GM21447 (cell line): ENCODE data around the gene DGKG.

Experiments used
- ATAC-seq: cut with Tn5 transposase; IDR thresholded peaks from one replicate; pipeline ENCODE4 v1.9.1; 2021; ENCODE audit not compliant: unreplicated experiment

Gene DGKG

DNA sequence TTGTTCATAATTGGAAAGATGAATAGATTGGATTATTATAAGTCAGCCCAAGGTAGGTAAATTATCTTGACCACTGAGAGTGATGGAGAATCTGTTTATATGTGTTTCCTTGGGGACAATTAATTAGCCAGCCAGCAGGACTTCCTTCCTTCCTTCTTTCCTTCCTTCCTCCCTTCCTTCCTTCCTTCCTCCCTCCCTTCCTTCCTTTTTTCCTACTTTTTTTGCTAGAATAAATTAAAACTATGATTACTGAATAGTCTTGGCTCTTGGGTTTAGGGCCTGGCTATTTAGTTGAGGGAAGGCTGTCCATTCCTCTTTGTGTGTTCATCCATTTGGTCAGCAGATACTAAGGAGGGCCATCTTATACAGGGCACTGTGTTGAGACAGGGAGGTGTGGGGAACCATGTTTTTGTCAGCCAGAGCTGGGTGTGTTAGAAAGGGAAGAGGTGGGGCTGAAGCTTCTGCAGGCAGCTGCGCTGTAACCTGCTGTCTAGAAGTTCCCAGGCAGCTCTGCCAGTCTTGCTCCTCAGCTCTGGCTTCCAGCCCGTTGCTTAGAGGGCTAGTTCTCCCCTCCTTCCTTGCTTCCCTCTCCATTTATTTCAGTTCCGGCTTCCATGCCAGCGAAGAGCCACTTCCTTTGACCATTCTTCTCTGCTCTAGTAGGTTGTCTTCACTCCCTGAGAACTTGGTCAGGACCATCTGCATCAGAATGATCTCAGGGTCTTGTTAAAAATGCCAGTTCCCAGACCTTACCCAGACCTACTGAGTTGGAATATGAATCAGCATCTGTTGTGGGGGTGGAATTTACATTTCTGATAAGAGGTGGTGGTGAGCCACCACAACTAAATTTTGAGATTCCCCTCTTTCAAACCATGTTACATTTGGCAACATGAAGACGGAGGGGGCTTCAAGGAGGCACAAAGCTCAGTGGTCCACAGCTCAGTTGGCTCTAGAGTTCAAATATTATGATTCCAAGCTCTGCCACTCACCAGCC is 113.9 kb downstream of the DGKG start:
- ATAC-seq, result no peak

DNA sequence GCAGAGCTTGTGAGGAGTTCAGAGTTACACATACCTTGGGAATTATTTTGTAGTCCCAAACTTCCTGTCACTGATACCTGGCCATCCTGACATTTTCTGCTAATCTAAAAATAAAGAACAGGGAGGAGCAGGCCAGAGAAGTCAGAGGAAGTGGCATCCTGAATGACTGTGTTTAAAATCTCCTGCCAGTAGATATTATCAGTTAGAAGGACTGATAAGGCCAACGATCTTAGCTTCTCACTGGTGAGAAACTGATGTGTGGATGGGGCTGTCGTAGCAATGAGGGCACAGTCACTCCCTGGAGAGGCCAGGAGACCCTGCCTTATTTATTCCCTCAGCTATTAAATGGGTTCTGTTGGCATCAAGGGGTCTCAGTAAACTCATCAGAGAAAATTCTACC is 115.1 kb downstream of the DGKG start:
- ATAC-seq, result no peak

DNA sequence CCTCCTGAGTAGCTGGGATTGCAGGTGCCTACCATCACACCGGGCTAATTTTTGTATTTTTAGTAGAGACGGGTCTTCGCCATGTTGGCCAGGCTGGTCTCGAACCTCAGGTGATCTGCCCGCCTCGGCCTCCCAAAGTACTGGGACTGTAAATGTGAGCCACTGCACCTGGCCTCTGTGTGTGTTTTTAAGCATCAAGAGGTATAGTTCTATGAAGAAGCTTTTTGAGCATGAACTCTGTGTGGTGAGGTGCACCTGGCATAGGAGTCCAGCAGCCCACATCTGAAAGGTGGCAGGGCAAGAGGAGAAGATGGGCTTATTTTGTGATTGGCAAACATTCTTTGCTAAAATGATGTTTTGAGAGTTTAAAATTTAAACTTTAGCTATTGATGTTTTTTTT is 118.0 kb downstream of the DGKG start:
- ATAC-seq, result no peak

DNA sequence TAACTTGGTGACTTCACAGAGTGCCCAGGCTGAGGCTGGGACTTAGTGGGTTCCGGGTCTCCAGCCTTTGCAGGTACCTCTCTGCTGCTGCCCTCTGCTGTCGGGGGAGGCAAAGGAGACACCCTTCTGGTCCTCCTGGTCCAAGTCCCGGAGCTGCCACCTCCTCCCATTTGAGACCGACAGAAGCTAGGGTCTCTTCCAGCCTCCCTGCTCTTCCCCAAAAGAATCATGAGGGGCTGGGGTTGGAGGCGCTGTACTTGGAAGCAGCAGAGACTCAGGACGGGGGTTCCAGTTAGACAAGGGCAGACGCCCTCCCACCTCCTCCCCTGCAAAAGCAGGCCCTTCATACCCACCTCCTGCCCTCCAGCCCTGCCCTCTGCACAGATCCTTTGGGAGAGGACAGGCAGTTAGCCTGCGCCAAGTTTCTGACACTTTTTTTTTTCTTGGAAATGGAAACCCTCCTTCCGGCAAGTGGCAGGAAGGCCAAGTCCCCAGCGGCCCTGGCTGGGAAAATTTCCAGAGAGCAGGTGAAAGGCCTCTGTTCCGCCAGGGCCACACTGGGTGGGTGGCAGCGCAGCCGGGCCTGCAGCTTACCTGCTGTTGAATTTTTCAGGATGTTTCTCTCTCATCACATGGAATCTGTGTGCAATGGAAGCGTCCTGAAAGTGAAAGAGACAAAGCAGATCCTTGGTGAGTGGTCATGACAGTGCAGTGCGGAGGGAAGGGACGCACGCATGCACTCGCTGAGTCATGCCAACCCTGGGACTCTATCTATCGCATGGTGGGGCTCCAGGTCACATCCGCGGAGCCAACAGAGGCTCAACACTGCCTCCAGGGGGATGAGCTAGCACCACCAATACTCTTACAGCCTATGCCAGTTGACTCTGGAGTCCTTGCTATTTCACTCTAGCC is 119.9 kb downstream of the DGKG start:
- peak; percentile 66 for ATAC-seq

DNA sequence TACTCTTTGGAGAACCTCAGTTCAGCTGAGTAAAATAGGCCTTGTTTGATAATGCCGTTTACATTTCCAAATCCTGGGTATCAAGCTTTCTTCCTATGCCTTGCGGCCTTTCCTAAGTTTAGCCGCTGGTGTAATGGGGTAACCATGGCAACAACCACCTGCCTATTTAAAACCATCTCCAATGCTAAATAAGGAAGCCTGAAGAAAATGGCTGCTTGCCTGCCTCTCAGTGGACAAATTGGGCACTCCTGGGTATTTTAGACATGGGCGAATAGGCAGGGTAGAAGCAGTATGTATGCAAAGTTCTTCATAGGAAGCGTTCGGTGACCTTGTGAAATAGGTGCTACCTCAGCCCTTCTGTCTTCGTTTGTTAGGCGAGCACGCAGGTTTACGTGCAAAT is 122.7 kb downstream of the DGKG start:
- ATAC-seq, result no peak

DNA sequence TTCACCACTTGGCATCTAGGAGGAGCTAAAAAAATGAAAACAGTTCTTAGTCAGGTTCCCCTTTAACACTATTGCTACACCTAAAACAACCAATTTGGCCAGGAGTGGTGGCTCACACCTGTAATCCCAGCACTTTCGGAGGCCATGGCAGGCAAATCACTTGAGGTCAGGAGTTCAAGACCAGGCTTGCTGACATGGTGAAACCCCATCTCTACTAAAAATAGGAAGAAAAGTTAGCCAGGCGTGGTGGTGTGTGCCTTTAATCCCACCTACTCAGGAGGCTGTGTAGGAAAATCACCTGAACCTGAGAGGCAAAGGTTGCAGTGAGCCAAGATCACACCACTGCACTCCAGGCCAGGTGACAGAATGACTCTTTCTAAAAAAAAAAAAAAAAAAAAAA is 124.1 kb downstream of the DGKG start:
- ATAC-seq, result no peak

DNA sequence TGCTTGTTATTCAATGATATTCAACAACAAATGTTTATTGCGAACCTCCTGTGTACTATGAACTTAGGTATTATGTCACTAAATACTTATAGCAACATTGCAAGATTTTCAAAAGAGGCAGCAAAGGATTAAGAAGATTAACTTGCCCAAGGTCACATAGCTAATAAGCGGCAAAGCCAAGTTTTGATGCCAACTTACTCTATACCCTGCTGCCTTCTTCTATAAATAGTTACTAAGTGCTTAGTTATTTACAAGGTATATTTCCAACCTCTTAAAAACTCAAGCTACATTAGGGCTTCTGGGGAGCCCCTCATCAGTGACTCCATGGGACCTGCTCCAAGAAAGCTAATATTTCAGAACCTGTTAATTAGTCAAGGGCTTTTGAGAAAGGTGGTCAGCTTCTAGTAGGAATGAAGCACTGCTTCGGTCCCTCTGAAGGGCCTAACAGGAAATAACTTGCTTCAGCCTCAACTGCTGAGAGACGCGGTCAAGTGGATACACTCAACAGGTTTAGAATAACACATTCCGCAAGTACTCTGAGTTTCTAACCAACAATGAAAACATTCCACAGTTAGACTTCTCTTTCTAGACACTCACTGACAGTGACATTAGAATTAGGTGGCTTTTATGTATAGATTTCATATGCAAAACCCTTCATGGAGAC is 125.5 kb downstream of the DGKG start:
- ATAC-seq, result no peak

DNA sequence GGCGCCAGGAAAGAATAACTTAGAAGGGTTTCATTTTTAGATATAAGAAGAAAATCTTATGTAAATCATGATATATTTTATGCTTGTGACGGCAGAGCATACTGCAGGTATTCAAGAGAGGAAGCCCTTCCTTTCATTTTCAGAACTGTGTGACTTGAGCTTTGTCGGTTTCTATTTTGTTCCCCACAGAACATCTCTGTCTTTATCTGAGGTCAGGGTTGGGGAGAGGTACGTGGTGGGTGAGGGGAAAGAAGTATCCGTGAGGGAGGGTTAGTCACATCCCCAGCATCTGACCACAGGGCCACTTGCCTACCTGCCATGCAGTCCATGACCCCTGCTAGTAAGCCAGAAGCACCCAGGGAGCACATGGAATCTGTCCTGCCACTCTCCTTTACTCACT is 126.5 kb downstream of the DGKG start:
- ATAC-seq, result peak; percentile 90

DNA sequence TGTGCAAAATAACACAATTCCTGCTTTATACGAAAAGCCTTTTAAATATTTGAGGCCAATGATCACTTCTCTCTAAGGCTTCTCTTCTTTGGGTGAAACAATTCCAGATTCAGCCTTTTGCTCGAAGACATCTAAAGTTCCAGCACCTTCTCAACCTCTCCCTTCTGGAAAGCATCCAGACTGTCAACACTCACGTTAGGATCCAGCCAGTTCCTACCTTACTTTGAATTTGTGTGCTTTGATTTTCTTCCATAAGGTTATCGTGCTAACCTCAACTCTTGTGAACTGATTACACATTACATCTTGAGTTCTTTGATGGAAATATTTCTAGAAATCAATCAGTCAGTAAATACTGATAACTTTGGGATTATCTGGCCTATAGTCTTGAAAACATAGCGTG is 127.9 kb downstream of the DGKG start:
- no peak for ATAC-seq

DNA sequence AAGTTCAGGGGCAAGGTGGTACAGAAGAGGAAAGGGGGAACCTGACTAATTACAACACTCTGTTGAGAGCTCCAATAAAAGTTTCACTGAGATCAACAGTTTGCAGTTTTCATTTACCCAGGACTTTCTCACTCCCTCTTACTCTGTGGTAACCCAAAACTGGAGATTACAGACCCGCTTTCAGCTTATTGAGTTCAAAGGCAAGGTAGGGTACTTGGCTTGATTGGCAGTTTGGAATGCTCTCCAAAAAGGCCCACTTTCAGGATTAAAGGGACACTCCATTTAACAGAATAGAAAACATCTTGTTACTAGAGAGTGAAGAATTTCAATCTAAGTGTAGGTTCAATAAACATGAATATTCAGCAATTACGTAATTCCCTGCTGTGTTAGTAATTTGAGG is 135.6 kb downstream of the DGKG start:
- ATAC-seq, result no peak

DNA sequence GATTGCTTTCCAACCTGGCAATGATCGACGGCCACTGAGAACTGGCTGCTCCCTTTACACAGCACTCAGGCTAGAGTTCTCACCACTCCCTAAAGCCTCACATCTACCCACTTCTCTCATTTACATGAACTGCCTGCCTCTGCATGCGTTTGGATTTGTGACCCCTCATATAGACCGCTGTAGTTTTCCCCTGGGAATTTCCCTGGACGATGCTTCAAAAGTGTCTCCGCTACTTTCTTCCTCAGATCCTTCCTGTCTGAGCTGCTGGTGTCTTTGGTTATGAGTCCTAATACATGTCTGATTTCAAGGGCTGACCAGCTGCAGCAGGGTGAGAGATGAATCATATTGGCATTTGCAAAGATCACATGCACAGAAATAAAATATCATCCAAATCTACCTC is 136.4 kb downstream of the DGKG start:
- ATAC-seq, result peak; percentile 74

DNA sequence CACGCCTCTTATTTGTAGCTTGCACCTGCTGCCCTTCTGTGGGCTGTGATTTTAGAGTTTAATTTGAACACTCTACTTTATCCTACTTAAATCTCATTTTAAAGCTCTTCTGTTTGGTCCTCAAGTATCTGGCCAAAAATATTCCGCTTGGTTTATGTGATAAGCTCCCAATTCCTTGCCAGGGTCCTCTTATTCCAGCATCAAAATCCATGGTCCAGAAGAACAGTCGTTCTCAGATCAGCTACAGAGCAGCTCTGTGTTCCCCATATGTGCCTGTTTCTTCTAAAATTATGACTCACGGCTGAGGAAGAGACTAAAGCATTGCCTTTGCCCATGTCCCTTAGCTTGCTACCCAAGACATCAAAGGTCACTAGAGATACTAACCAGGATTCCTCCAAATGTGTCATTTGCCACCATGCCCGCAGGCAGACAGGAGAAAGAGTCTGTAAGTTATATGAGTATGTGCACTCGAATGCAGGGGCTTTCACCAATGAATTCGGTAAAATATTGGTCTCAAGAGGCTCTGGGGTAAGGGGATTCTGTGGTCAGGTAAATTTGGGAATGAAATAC is 137.9 kb downstream of the DGKG start:
- no peak for ATAC-seq

DNA sequence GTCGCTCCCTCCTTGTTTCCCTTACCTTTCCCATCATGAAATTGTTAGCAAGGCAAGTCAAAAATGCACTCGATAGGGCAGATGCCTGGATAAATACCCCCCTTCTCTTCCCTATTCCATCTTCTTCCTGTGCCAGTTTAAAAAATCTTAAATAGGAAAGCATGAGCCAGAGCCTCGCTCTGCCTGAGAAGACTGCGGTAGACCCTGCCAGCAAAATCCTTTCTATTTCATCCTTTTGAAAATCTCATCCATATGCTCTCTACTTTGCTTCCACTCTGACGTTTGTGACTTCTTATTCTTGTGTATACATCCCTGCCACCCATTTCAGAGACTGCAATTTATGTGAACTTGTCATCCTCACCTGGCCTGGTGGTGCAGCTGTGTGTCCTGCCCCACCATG is 138.6 kb downstream of the DGKG start:
- no peak for ATAC-seq

DNA sequence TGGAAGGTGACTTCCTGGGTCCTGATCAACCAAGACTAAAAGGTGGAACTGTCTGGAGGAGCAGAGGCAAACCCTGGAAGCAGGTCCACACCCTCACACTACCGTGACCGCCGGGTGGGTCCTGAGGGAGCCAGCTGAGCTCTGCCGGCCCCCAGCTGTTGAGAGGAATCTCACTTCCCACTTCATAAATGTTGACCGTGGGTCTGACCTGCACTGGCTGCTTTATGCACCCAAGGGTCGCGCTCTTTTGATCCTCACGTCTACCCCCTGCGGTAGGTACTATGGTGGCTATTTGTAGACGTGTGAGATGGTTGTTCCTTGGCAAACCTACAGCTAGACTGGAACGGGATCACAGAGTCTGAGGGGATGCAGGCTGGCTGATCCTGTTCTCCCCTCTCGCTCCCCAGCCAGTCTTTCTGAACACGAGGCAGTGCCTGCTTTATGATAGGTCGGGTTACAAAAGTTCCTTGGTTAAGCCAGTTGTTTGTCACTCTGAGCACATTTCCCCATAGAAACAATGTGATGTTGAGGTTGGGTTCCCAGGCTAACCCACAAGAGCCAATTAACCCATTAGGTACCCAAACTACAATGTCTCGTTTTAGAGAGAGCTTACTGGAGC is 140.2 kb downstream of the DGKG start:
- ATAC-seq, result no peak

DNA sequence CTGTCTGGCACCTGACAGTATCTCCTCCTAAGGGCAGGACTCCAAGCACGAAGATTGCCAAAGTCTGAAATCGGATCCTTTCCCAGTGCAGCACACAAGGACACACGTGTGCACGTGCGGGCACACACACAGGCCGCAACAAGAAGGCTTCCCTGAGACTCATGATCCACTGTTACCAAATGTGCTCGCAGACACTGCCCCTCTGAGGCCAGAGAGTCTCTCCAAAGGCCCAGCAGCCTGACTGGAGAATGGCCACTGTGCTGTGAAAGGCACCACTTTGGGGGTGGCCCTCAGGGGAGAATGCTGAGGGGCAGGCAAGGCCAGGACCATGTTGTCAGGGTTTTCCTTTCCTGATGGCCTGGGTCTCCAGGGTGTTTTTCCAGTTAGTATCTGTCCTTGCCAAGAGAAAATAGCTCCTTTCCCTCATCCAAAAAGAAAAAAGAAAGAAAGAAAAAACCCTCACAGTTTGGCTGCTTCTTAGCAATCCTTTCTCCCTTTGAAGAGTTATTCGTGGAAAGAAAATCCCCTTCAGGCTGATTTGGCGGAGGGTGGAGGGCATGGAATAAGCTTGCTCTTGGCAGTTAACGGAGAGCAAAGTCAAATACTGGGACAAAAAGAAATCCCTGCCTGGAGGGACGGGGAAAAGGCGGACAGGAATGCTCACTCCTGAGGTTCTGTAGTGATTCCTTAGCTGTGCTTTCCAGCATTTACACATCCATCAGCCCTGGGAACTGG is 141.0 kb downstream of the DGKG start:
- ATAC-seq, result no peak

DNA sequence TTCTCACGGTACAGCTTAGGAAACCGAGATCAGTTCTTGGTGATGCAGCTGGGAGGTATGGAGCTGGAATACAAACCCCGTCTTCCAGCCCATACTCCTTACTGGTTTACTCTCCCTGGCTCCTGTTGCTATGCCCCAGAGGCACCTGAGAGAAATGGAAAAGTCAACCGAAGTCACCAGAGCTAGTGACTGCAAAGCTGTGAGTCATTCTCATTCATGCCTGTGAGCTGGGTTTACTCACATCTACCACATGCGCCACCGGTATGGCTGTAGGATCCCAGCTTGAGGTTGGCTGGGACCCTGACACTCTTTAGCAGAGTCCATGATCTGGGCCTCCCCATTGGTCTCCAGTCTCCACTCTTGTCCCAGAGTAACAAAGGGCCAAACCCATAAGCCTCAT is 141.7 kb downstream of the DGKG start:
- no peak for ATAC-seq

DNA sequence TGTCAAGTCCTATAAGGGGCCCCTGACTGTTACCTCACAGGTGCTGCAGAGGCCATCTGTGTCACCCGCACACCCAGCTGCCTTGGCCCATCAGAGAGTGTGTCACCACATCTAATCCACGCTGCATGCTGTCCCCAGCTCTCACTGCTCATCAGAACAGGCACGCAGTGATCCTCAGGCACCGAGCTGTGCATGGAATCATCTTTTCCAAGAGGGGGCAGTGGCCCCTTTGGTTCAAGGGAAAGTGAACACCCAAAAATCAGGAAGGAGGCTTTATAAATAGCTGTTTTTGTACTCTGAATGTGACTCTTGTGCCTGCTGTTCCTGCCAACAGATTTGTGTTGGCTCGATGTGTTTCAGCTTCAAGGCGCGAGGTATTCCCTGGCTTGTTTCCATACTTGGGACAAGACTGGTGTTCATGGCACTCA is 142.8 kb downstream of the DGKG start:
- ATAC-seq, result no peak

DNA sequence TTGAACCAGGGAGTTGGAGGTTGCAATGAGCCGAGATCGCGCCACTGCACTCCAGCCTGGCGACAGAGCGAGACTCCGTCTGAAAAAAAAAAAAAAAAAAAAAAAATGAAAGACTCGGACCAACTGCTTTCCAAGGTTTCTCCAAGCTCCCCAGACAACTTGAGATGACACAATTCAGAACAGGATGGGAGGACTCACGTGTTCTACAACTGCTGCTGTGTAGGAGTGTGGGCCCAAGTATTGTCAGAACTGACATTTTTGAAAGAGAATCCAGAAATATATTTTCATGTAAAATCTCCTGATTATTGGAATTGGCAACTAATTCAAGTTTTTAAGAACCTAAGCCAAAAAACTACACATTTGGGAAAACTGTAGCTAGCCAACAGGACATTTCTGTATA is 143.6 kb downstream of the DGKG start:
- ATAC-seq, result no peak

DNA sequence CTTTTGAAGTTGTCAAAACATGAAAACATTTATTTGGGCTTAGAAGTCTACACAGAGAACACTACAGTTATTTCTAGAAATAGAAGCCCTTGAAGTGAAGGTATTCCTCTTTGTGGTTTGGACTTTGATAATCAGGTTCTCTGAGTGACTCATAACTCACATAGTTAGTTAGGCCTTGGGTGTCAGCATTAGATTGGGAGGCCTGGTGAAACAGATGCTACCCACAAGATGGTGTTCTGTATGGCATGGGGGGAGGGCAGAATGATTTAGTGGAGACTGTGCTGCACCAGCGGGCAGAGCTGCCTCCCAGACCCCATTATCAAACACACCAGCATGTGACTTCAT is 144.2 kb downstream of the DGKG start:
- ATAC-seq, result peak; percentile 96
